HCT116 (cell line): ENCODE data around the gene ADIPOQ. TPM values are rescaled to one million over a fixed set of nuclear protein-coding genes. Genes with fewer than 3 reads are reported as not detected.

Source experiments
- ATAC-seq: fragments of 200-7000 bp; cut with Tn5 transposase; 2 replicates; pipeline ENCODE4 v1.9.1; 2020; ENCODE audit warnings: mild to moderate bottlenecking, moderate library complexity
- BruUV-seq: library from RNA; stranded (reverse); fragments of 400-500 nt; replicated peaks from 2 replicates; lab custom pipeline; 2021; lab: Mats Ljungman, UMichigan
- CTCF ChIA-PET: fragments of 300-600 bp; sonication (Branson Sonifier 250); formaldehyde crosslinking; loops from one replicate; lab custom pipeline; 2021; ENCODE audit warnings: antibody characterized with exemption; lab: Charles Lee
- POLR2A ChIA-PET: fragments of 300-600, 350-600 bp; sonication (Branson Sonifier 250); formaldehyde crosslinking; loops from one replicate; lab custom pipeline; 2021; ENCODE audit warnings: antibody characterized with exemption; lab: Charles Lee
- RAD21 ChIA-PET, 2 experiments: fragments of 300-600 bp; sonication (Branson Sonifier 250); formaldehyde crosslinking; loops; one replicate each; lab custom pipeline; 2023; ENCODE audit warnings: low total read pairs in 2 of 2; ENCODE audit not compliant: uncharacterized antibody in 2 of 2, unreplicated experiment in 2 of 2, low non-redundant PET in 1 of 2; lab: Charles Lee
- DNase-seq: peaks from one replicate; pipeline ENCODE4 v3.0.0-alpha.2; 2010; ENCODE audit warnings: low read depth, low spot score
- H2AFZ ChIP-seq: fragments of 200-600 bp; shearing (Covaris generic), sonication (generic); 2 replicates; pipeline ENCODE4 v1.6.1; 2017; ENCODE audit warnings: low read depth, mixed run types, mixed read lengths, antibody characterized with exemption, low read length; ENCODE audit not compliant: poor library complexity, severe bottlenecking
- H3K27ac ChIP-seq: 2 replicates; pipeline ENCODE4 v1.5.1; 2012; ENCODE audit warnings: low read depth, low read length
- H3K27me3 ChIP-seq: fragments of 200-600 bp; sonication (generic); 2 replicates; pipeline ENCODE4 v1.6.1; 2016; ENCODE audit warnings: mixed run types, low read length, mixed read lengths; ENCODE audit not compliant: insufficient read depth
- H3K36me3 ChIP-seq, 2 experiments: fragments of 200-500 bp in 1 of 2; fragments of 200-600 bp in 1 of 2; sonication (Bioruptor generic) in 1 of 2; sonication (generic) in 1 of 2; 2 replicates each; pipeline versions ENCODE4 v1.5.1 to v1.6.1; 2014 to 2016; ENCODE audit warnings: low read length in 2 of 2, inconsistent platforms in 1 of 2, mixed read lengths in 1 of 2, mixed run types in 1 of 2; ENCODE audit not compliant: insufficient read depth in 2 of 2, control insufficient read depth in 1 of 2
- H3K4me1 ChIP-seq, 2 experiments: fragments of 200-600 bp in 1 of 2; sonication (generic) in 1 of 2; 2 replicates each; pipeline versions ENCODE4 v1.5.1 to v1.6.1; 2012 to 2017; ENCODE audit warnings: low read length in 2 of 2, inconsistent platforms in 1 of 2, mild to moderate bottlenecking in 1 of 2, mixed read lengths in 1 of 2, mixed run types in 1 of 2, moderate library complexity in 1 of 2; ENCODE audit not compliant: insufficient read depth in 2 of 2, control insufficient read depth in 1 of 2
- H3K4me2 ChIP-seq: fragments of 200-600 bp; sonication (generic); 2 replicates; pipeline ENCODE4 v1.6.1; 2017; ENCODE audit warnings: mixed run types, low read length, mixed read lengths
- H3K4me3 ChIP-seq, 2 experiments: fragments of 200-600 bp in 1 of 2; sonication (generic) in 1 of 2; replicated peaks in 1 of 2; 2 replicates each; pipeline ENCODE4 v1.5.1; 2011 to 2016; ENCODE audit warnings: low read length in 2 of 2, control low read depth in 1 of 2, low read depth in 1 of 2, mild to moderate bottlenecking in 1 of 2, mixed read lengths in 1 of 2, mixed run types in 1 of 2
- H3K79me2 ChIP-seq: fragments of 200-600 bp; sonication (generic); 2 replicates; pipeline ENCODE4 v1.6.1; 2017; ENCODE audit warnings: mild to moderate bottlenecking, mixed run types, low read length, moderate library complexity, mixed read lengths; ENCODE audit not compliant: insufficient read depth
- H3K9ac ChIP-seq: fragments of 200-600 bp; sonication (generic); 2 replicates; pipeline ENCODE4 v1.6.1; 2016; ENCODE audit warnings: low read length, mixed read lengths
- H3K9me2 ChIP-seq: fragments of 200-600 bp; sonication (generic), shearing (Covaris generic); 2 replicates; pipeline ENCODE4 v1.6.1; 2017; ENCODE audit warnings: mixed run types, mild to moderate bottlenecking, moderate library complexity; ENCODE audit not compliant: insufficient read depth
- H3K9me3 ChIP-seq, 2 experiments: fragments of 200-500 bp in 1 of 2; fragments of 200-600 bp in 1 of 2; sonication (Bioruptor generic) in 1 of 2; sonication (generic) in 1 of 2; 2 replicates each; pipeline ENCODE4 v1.6.1; 2014 to 2017; ENCODE audit warnings: low read length in 2 of 2, mixed read lengths in 2 of 2, inconsistent platforms in 1 of 2, low read depth in 1 of 2, mild to moderate bottlenecking in 1 of 2, mixed run types in 1 of 2, moderate library complexity in 1 of 2; ENCODE audit not compliant: control insufficient read depth in 1 of 2, insufficient read depth in 1 of 2
- H4K20me1 ChIP-seq: fragments of 200-600 bp; sonication (generic), shearing (Covaris generic); 2 replicates; pipeline ENCODE4 v1.6.1; 2017; ENCODE audit warnings: mixed run types, mild to moderate bottlenecking, moderate library complexity; ENCODE audit not compliant: insufficient read depth
- CBX3 ChIP-seq: IDR thresholded peaks from 2 replicates; pipeline ENCODE4 v1.6.1; 2012; ENCODE audit warnings: low read depth
- EGR1 ChIP-seq: IDR thresholded peaks from 2 replicates; pipeline ENCODE4 v1.6.1; 2012; ENCODE audit warnings: low read depth
- ELF1 ChIP-seq: IDR thresholded peaks from 2 replicates; pipeline ENCODE4 v1.6.1; 2012; ENCODE audit warnings: low read depth, borderline replicate concordance
- EZH2 ChIP-seq: fragments of 200-600 bp; sonication (generic); IDR thresholded peaks from 2 replicates; pipeline ENCODE4 v1.6.1; 2017; ENCODE audit warnings: antibody characterized with exemption, mixed run types
- EZH2phosphoT487 ChIP-seq: fragments of 200-600 bp; IDR thresholded peaks from 2 replicates; pipeline ENCODE4 v1.6.1; 2018; ENCODE audit warnings: antibody characterized with exemption, borderline replicate concordance
- FOSL1 ChIP-seq: IDR thresholded peaks from 2 replicates; pipeline ENCODE4 v1.6.1; 2012; ENCODE audit warnings: low read depth
- JUND ChIP-seq: IDR thresholded peaks from 2 replicates; pipeline ENCODE4 v1.6.1; 2012
- POLR2AphosphoS5 ChIP-seq: IDR thresholded peaks from 2 replicates; pipeline ENCODE4 v1.6.1; 2011; ENCODE audit warnings: mild to moderate bottlenecking, low read depth, low read length, moderate library complexity
- RAD21 ChIP-seq: IDR thresholded peaks from 2 replicates; pipeline ENCODE4 v1.6.1; 2012; ENCODE audit warnings: low read depth, mild to moderate bottlenecking
- SIN3A ChIP-seq: IDR thresholded peaks from 2 replicates; pipeline ENCODE4 v1.6.1; 2012; ENCODE audit warnings: low read depth
- TCF7L2 ChIP-seq: IDR thresholded peaks from 2 replicates; pipeline ENCODE4 v1.7.0; 2011; ENCODE audit warnings: borderline replicate concordance, inconsistent platforms; ENCODE audit not compliant: insufficient read depth, insufficient read length; ENCODE audit errors: extremely low read depth
- ZFX ChIP-seq: fragments of 450-650 bp; IDR thresholded peaks from 2 replicates; pipeline ENCODE4 v1.6.1; 2017
- intact Hi-C: fragments of 100-400 bp; cut with micrococcal nuclease; formaldehyde crosslinking; loops from 2 replicates; pipeline ENCODE4 v1.10.0; 2022
- total RNA-seq: library from RNA; stranded (reverse); gene quantifications from one replicate; pipeline ENCODE4 v1.2.1, GENCODE V29; 2021; ENCODE audit not compliant: unreplicated experiment
- TF ChIP-seq, protein P1 (sequence below): IDR thresholded peaks from 2 replicates; pipeline ENCODE4 v1.6.1; 2012
- TF ChIP-seq, protein P2 (sequence below), 3 experiments: fragments of 200-600 bp in 1 of 3; sonication (generic) in 1 of 3; IDR thresholded peaks in 2 of 3; conservative IDR thresholded peaks in 1 of 3; 2 replicates each; pipeline ENCODE4 v1.5.1; 2012 to 2017; ENCODE audit warnings: low read depth in 2 of 3, low read length in 2 of 3, antibody characterized with exemption in 1 of 3, borderline replicate concordance in 1 of 3, control low read depth in 1 of 3, mild to moderate bottlenecking in 1 of 3, mixed read lengths in 1 of 3, mixed run types in 1 of 3, moderate library complexity in 1 of 3; ENCODE audit not compliant: insufficient read depth in 1 of 3

ADIPOQ gene
- total RNA-seq, 1 experiment from 2014 or later = not detected

DNA sequence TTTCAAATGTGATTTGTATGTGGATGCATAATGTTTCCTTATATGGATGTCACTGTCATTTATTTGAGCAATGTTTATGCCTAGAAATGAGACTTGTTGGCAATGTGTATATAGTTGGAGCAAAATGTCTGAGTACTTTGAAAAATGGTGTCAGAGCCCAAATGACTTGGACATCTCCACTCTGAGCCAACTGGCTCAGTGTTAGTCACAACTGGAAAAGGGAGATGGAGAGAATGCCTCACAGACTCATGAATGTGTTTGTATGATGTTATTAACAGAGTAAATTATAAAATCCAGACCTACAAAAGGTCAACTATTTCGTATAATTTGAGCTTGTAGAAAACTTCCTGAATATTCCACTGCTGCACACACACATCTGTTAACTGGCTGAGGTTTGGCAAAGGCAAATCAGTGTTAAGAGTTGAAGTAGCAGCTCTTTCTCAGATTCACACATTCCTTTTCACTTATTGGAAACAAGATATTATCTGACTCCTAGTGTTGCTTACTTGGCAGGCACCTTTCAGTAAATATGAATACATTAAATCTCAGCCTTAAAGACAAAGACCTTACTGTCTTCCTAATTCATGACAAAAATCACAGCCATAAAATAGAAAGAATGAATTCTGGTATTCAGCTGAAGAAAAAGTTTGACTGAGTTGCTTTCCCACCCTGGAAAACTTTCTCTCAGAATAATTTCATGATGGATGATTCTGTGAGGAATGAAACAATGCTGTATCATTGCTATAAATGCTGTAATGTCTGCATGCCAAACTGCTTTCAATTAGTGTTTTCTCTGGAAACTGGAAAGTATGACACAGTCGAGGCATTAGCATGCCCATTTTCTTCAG lies 27.0 kb downstream of the ADIPOQ start:
- TF ChIP-seq FOSL1 (no peak), RAD21 (no peak), SIN3A (no peak), CBX3 (no peak), EGR1 (no peak), EZH2phosphoT487 (no peak), EZH2 (no peak), ELF1 (no peak), TCF7L2 (no peak), JUND (no peak), ZFX (no peak), POLR2AphosphoS5 (no peak)
- TF ChIP-seq, protein P1, sequence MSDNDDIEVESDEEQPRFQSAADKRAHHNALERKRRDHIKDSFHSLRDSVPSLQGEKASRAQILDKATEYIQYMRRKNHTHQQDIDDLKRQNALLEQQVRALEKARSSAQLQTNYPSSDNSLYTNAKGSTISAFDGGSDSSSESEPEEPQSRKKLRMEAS = no peak
- TF ChIP-seq, protein P2, sequence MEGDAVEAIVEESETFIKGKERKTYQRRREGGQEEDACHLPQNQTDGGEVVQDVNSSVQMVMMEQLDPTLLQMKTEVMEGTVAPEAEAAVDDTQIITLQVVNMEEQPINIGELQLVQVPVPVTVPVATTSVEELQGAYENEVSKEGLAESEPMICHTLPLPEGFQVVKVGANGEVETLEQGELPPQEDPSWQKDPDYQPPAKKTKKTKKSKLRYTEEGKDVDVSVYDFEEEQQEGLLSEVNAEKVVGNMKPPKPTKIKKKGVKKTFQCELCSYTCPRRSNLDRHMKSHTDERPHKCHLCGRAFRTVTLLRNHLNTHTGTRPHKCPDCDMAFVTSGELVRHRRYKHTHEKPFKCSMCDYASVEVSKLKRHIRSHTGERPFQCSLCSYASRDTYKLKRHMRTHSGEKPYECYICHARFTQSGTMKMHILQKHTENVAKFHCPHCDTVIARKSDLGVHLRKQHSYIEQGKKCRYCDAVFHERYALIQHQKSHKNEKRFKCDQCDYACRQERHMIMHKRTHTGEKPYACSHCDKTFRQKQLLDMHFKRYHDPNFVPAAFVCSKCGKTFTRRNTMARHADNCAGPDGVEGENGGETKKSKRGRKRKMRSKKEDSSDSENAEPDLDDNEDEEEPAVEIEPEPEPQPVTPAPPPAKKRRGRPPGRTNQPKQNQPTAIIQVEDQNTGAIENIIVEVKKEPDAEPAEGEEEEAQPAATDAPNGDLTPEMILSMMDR (IDR thresholded peaks at IDR 0.05 in 2 of 3, conservative IDR thresholded peaks at IDR 0.05 in 1 of 3; ENCODE audit: borderline replicate concordance in 1 of 3, insufficient read depth in 1 of 3, low read depth in 2 of 3, low read length in 2 of 3) = no peak
- Histone ChIP-seq H3K27ac (no peak overlapping the region), H2AFZ (no peak overlapping the region), H3K4me3 (no peak overlapping the region), H3K9me3 (no peaks in the 10 kb centered on the region), H3K79me2 (no peaks in the 10 kb centered on the region), H3K27me3 (no peaks in the 10 kb centered on the region), H3K4me1 (no peaks in the 10 kb centered on the region), H3K9ac (no peak overlapping the region), H3K36me3 (no peaks in the 10 kb centered on the region), H4K20me1 (no peaks in the 10 kb centered on the region), H3K4me2 (no peak overlapping the region), H3K9me2 (no peaks in the 10 kb centered on the region)
- RAD21 ChIA-PET = no interaction called here
- DNase-seq (no peak), ATAC-seq (no peak)
- POLR2A ChIA-PET = interaction anchor here (0.6 to 1.3 kb wide), 2 partner anchors 9 to 18 kb away, joined by 3 to 4 read pairs; no protein-coding TSS in a partner anchor
- BruUV-seq = no TSS peak
- CTCF ChIA-PET = interaction anchor here (1.3 kb wide), 1 partner anchor 9 kb away, joined by 4 read pairs; no protein-coding TSS in a partner anchor
- intact Hi-C loops = no loop called here
